B cell (primary cell): ENCODE results near the gene KLK2.

Experiments
- CTCF ChIP-seq: fragments of 200-600 bp; IDR thresholded peaks from one replicate; pipeline ENCODE4 v1.8.0; 2022; ENCODE audit warnings: antibody characterized with exemption, mild to moderate bottlenecking
- EZH2 ChIP-seq: IDR thresholded peaks from 2 replicates; pipeline ENCODE4 v1.6.1; 2012; ENCODE audit warnings: borderline replicate concordance, low read depth, mild to moderate bottlenecking, moderate library complexity, low read length; ENCODE audit not compliant: insufficient read depth, poor library complexity, severe bottlenecking

DNA sequence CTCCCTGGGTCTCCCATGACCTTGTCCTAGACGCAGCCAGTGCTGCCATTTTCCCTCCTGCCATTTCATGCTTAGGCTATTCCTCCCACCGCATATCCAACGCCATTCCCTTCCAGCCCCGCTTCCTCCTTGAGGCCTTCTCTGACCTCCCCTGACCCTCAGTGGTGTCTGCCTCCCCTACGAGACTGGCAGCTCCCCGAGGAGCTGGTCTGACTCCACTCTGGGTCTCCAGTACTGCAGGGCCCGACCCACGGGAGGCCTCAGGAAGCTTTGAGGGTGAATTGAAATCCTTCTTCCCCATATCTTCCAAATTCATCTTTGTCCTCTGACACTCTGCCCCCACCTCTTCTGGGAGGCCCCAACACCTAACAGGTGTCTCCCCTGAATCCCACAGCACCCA lies 40.6 kb upstream of the KLK2 start:
- no peak for TF ChIP-seq CTCF
- TF ChIP-seq EZH2 = no peak
